IMR-90 (cell line): ENCODE results near the gene BICD1.

Experiments used
- BHLHE40 ChIP-seq: fragments of 150-350 bp; IDR thresholded peaks from 2 replicates; pipeline ENCODE4 v1.6.1; 2016; ENCODE audit warnings: mild to moderate bottlenecking, low read depth, low read length
- CEBPB ChIP-seq: IDR thresholded peaks from 2 replicates; pipeline ENCODE4 v1.6.1; 2012; ENCODE audit warnings: low read depth, low read length, improper control_type of control experiment
- CHD1 ChIP-seq: IDR thresholded peaks from 2 replicates; pipeline ENCODE4 v1.6.1; 2012; ENCODE audit warnings: low read depth, low read length, improper control_type of control experiment
- CTCF ChIP-seq: conservative IDR thresholded peaks from 2 replicates; pipeline ENCODE4 v1.5.1; 2012; ENCODE audit warnings: mild to moderate bottlenecking, low read depth, low read length, improper control_type of control experiment
- MAZ ChIP-seq: IDR thresholded peaks from 2 replicates; pipeline ENCODE4 v1.6.1; 2012; ENCODE audit warnings: low read depth, mild to moderate bottlenecking, low read length, improper control_type of control experiment, moderate library complexity, borderline replicate concordance
- MXI1 ChIP-seq: IDR thresholded peaks from 2 replicates; pipeline ENCODE4 v1.6.1; 2012; ENCODE audit warnings: low read depth, mild to moderate bottlenecking, low read length, moderate library complexity, borderline replicate concordance
- NFE2L2 ChIP-seq: fragments of 150-350 bp; IDR thresholded peaks from 2 replicates; pipeline ENCODE4 v1.6.1; 2016; ENCODE audit warnings: low read depth, mild to moderate bottlenecking, low read length
- POLR2A ChIP-seq: IDR thresholded peaks from 2 replicates; pipeline ENCODE4 v1.6.1; 2012; ENCODE audit warnings: mild to moderate bottlenecking, low read depth, low read length
- RAD21 ChIP-seq: IDR thresholded peaks from 2 replicates; pipeline ENCODE4 v1.6.1; 2012; ENCODE audit warnings: low read length, improper control_type of control experiment
- RCOR1 ChIP-seq: IDR thresholded peaks from 2 replicates; pipeline ENCODE4 v1.6.1; 2012; ENCODE audit warnings: mild to moderate bottlenecking, low read length, improper control_type of control experiment; ENCODE audit not compliant: insufficient replicate concordance
- TF ChIP-seq, protein P1 (sequence below): fragments of 150-350 bp; IDR thresholded peaks from 2 replicates; pipeline ENCODE4 v1.6.1; 2016; ENCODE audit warnings: low read depth, mild to moderate bottlenecking, low read length, moderate library complexity, borderline replicate concordance

- TF ChIP-seq MAZ (no peak), MXI1 (no peak), BHLHE40 (no peak), CTCF (no peak), CEBPB (no peak), CHD1 (no peak), POLR2A (no peak), NFE2L2 (no peak), RCOR1 (no peak), RAD21 (no peak)
- TF ChIP-seq, protein P1, sequence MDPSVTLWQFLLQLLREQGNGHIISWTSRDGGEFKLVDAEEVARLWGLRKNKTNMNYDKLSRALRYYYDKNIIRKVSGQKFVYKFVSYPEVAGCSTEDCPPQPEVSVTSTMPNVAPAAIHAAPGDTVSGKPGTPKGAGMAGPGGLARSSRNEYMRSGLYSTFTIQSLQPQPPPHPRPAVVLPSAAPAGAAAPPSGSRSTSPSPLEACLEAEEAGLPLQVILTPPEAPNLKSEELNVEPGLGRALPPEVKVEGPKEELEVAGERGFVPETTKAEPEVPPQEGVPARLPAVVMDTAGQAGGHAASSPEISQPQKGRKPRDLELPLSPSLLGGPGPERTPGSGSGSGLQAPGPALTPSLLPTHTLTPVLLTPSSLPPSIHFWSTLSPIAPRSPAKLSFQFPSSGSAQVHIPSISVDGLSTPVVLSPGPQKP = no peak
These were observed 262.6 kb downstream of the BICD1 start for GRCh38 chr12:32369202-32369601.
